GM10248 (cell line): ENCODE results near the gene PAN2.
A peak's percentile ranks its signal among the peaks of the same experiment; 100 is the strongest.

ENCODE experiments used
- CTCF ChIA-PET: fragments of 300-600 bp; sonication (Branson Sonifier 250); formaldehyde crosslinking; extraction: SDS; loops from one replicate; lab custom pipeline; 2021; ENCODE audit warnings: antibody characterized with exemption; lab: Yijun Ruan, JAX
- POLR2A ChIA-PET: fragments of 350-650 bp; sonication (Branson Sonifier 250); formaldehyde crosslinking; extraction: SDS; loops from one replicate; lab custom pipeline; 2020; ENCODE audit warnings: antibody characterized with exemption; lab: Yijun Ruan, JAX
- DNase-seq: peaks from one replicate; pipeline ENCODE4 v3.0.0; 2012; ENCODE audit errors: extremely low spot score
- TF ChIP-seq, protein P1 (sequence below): IDR thresholded peaks from 2 replicates; pipeline ENCODE4 v1.5.1; 2012; ENCODE audit warnings: mild to moderate bottlenecking, low read depth; ENCODE audit errors: extremely low read depth, missing control alignments, control extremely low read depth

PAN2 gene

GRCh38 chr12:56267443-56268071 is 66.2 kb downstream of the PAN2 start:
- TF ChIP-seq, protein P1, sequence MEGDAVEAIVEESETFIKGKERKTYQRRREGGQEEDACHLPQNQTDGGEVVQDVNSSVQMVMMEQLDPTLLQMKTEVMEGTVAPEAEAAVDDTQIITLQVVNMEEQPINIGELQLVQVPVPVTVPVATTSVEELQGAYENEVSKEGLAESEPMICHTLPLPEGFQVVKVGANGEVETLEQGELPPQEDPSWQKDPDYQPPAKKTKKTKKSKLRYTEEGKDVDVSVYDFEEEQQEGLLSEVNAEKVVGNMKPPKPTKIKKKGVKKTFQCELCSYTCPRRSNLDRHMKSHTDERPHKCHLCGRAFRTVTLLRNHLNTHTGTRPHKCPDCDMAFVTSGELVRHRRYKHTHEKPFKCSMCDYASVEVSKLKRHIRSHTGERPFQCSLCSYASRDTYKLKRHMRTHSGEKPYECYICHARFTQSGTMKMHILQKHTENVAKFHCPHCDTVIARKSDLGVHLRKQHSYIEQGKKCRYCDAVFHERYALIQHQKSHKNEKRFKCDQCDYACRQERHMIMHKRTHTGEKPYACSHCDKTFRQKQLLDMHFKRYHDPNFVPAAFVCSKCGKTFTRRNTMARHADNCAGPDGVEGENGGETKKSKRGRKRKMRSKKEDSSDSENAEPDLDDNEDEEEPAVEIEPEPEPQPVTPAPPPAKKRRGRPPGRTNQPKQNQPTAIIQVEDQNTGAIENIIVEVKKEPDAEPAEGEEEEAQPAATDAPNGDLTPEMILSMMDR, result no peak
- CTCF ChIA-PET, result interaction anchor here (0.7 to 7.2 kb wide), 20 partner anchors 8 to 272 kb away, joined by 3 to 64 read pairs (median 4); partner anchors contain the start of genes ANKRD52, RNF41 and SMARCC2
- no peak for DNase-seq
- POLR2A ChIA-PET, result interaction anchor here (0.5 to 1.4 kb wide), 3 partner anchors 17 to 92 kb away, joined by 3 to 4 read pairs (median 4); partner anchors contain the start of gene STAT2

DNA sequence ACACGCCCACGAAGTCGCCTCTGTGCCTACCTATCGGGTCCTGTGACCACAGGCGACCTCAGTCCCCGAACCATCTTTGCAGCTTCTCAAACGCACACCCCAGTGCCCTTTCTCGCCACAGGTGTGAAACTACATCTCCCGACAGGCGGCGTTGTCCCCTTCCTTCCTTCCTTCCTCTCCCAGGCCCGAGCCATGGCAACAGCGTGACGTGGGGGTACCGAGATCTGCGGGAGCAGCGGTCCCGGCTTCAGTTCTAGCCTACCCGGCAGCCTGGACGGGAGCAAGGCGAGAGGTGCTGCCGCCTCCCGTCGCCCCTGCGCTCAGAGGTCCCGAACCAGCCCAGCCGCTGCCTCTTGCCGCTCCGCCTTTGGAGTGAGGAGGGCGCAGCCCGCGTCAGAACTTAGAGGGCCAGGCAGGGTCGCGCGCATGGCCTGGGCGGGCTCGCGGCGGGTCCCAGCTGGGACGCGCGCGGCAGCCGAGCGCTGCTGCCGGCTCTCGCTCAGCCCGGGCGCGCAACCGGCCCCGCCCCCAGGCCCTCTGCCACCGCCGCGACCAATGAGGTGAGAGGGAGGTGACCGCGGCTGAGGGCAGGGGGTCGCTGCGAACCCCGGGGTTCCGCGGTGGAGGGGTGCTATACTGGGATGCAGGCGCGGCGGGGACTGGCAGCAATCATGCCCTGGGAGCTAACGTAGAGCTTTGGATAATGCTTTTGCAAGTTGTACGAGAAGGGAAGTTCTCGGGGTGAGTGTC is 66.9 kb downstream of the PAN2 start, which contains the start of gene COQ10A:
Gene COQ10A, plus strand, starts transcription at position 250 of the 750 bp plus-strand sequence. Its CDS starts 177 bp downstream, at position 427.
- ChIA-PET POLR2A (interaction anchor here (0.6 to 1.4 kb wide), 2 partner anchors 21 to 93 kb away, joined by 4 to 5 read pairs; partner anchors contain the start of gene STAT2), CTCF (interaction anchor here (0.6 to 7.2 kb wide), 29 partner anchors 8 to 271 kb away, joined by 3 to 64 read pairs (median 4); partner anchors contain the start of genes ANKRD52, RNF41 and SMARCC2)
- peak; percentile 94 for DNase-seq
- TF ChIP-seq, protein P1, result peak; percentile 43
